H9 (cell line): Measurements from ENCODE around the gene TCP11L1. TPM values are rescaled to one million over a fixed set of nuclear protein-coding genes. Genes with fewer than 3 reads are reported as not detected.

Experiments used
- DNase-seq: peaks from one replicate; pipeline ENCODE4 v3.0.0-alpha.2; 2017
- H2AFZ ChIP-seq: one replicate; pipeline ENCODE4 v1.6.1; 2013; ENCODE audit warnings: mild to moderate bottlenecking, low read length, control low read depth, moderate library complexity
- H2AK5ac ChIP-seq: 2 replicates; pipeline ENCODE4 v1.6.1; 2013; ENCODE audit warnings: low read length, control low read depth, mixed read lengths; ENCODE audit not compliant: insufficient read length
- H2BK120ac ChIP-seq: one replicate; pipeline ENCODE4 v1.6.1; 2013; ENCODE audit warnings: low read depth, mild to moderate bottlenecking, low read length, control low read depth, inconsistent platforms; ENCODE audit not compliant: poor library complexity, severe bottlenecking
- H2BK12ac ChIP-seq: 2 replicates; pipeline ENCODE4 v1.6.1; 2013; ENCODE audit warnings: low read length, control low read depth, mixed read lengths, low read depth; ENCODE audit not compliant: insufficient read length
- H2BK15ac ChIP-seq: 2 replicates; pipeline ENCODE4 v1.6.1; 2013; ENCODE audit warnings: low read depth, low read length, control low read depth
- H2BK20ac ChIP-seq: one replicate; pipeline ENCODE4 v1.6.1; 2013; ENCODE audit warnings: low read depth, mild to moderate bottlenecking, low read length, control low read depth, inconsistent platforms; ENCODE audit not compliant: poor library complexity, severe bottlenecking
- H2BK5ac ChIP-seq: 2 replicates; pipeline ENCODE4 v1.6.1; 2013; ENCODE audit warnings: low read length, control low read depth, mixed read lengths; ENCODE audit not compliant: insufficient read length
- H3K14ac ChIP-seq: 2 replicates; pipeline ENCODE4 v1.6.1; 2013; ENCODE audit warnings: low read length, control low read depth; ENCODE audit not compliant: insufficient read depth
- H3K18ac ChIP-seq: 2 replicates; pipeline ENCODE4 v1.6.1; 2013; ENCODE audit warnings: low read depth, mild to moderate bottlenecking, mixed read lengths, low read length, control low read depth; ENCODE audit not compliant: insufficient read length
- H3K23ac ChIP-seq: 2 replicates; pipeline ENCODE4 v1.6.1; 2013; ENCODE audit warnings: low read length, control low read depth, mixed read lengths, low read depth; ENCODE audit not compliant: insufficient read length
- H3K23me2 ChIP-seq: 2 replicates; pipeline ENCODE4 v1.6.1; 2013; ENCODE audit warnings: low read depth, mild to moderate bottlenecking, mixed read lengths, low read length, control low read depth; ENCODE audit not compliant: insufficient read length, poor library complexity, severe bottlenecking
- H3K27ac ChIP-seq: 2 replicates; pipeline ENCODE4 v1.5.1; 2013; ENCODE audit warnings: low read length, control low read depth, mixed read lengths, low read depth; ENCODE audit not compliant: insufficient read length
- H3K27me3 ChIP-seq: 2 replicates; pipeline ENCODE4 v1.6.1; 2013; ENCODE audit warnings: low read length, control low read depth, inconsistent platforms; ENCODE audit not compliant: insufficient read depth
- H3K4ac ChIP-seq: 2 replicates; pipeline ENCODE4 v1.6.1; 2013; ENCODE audit warnings: low read depth, mild to moderate bottlenecking, control low read depth, inconsistent platforms, low read length, moderate library complexity
- H3K4me1 ChIP-seq: 2 replicates; pipeline ENCODE4 v1.6.1; 2013; ENCODE audit warnings: low read length, control low read depth, inconsistent platforms; ENCODE audit not compliant: insufficient read depth
- H3K4me2 ChIP-seq: 2 replicates; pipeline ENCODE4 v1.6.1; 2013; ENCODE audit warnings: low read length, control low read depth, mixed read lengths; ENCODE audit not compliant: insufficient read length, insufficient read depth
- H3K56ac ChIP-seq: 2 replicates; pipeline ENCODE4 v1.6.1; 2013; ENCODE audit warnings: low read depth, mild to moderate bottlenecking, mixed read lengths, low read length, control low read depth; ENCODE audit not compliant: insufficient read length
- H3K79me1 ChIP-seq: 2 replicates; pipeline ENCODE4 v1.6.1; 2013; ENCODE audit warnings: low read depth, mild to moderate bottlenecking, moderate library complexity, low read length, control low read depth, inconsistent platforms; ENCODE audit not compliant: insufficient read depth, poor library complexity, severe bottlenecking
- H3K79me2 ChIP-seq: 2 replicates; pipeline ENCODE4 v1.6.1; 2013; ENCODE audit warnings: low read length, control low read depth, inconsistent platforms; ENCODE audit not compliant: insufficient read depth
- H3K9ac ChIP-seq: 2 replicates; pipeline ENCODE4 v1.6.1; 2013; ENCODE audit warnings: low read length, control low read depth, mixed read lengths; ENCODE audit not compliant: insufficient read length; ENCODE audit errors: extremely low read depth
- H3K9me3 ChIP-seq: one replicate; pipeline ENCODE4 v1.6.1; 2013; ENCODE audit warnings: low read depth, low read length, inconsistent platforms; ENCODE audit not compliant: control insufficient read depth
- H3T11ph ChIP-seq: one replicate; pipeline ENCODE4 v1.6.1; 2013; ENCODE audit warnings: mild to moderate bottlenecking, low read length, control low read depth, inconsistent platforms
- H4K20me1 ChIP-seq: one replicate; pipeline ENCODE4 v1.6.1; 2013; ENCODE audit not compliant: control insufficient read depth, insufficient read length, insufficient read depth
- H4K5ac ChIP-seq: 2 replicates; pipeline ENCODE4 v1.6.1; 2013; ENCODE audit warnings: low read depth, mild to moderate bottlenecking, mixed read lengths, low read length, control low read depth; ENCODE audit not compliant: insufficient read length
- H4K8ac ChIP-seq: replicated peaks from 2 replicates; pipeline ENCODE4 v1.6.1; 2013; ENCODE audit warnings: low read length, control low read depth, mixed read lengths, low read depth; ENCODE audit not compliant: insufficient read length
- H4K91ac ChIP-seq: 2 replicates; pipeline ENCODE4 v1.6.1; 2013; ENCODE audit warnings: low read depth, mild to moderate bottlenecking, moderate library complexity, mixed read lengths, low read length, control low read depth; ENCODE audit not compliant: insufficient read length
- H3K27ac Mint-ChIP-seq, 3 experiments: 2 replicates in 2 of 3; 3 replicates in 1 of 3; pipeline ENCODE4 v1.8.0; 2020 to 2021; ENCODE audit warnings: mixed read lengths in 3 of 3, mild to moderate bottlenecking in 1 of 3, moderate library complexity in 1 of 3
- H3K27me3 Mint-ChIP-seq: 2 replicates; pipeline ENCODE4 v1.8.0; 2021; ENCODE audit warnings: low read depth, mild to moderate bottlenecking, moderate library complexity, mixed read lengths
- H3K36me3 Mint-ChIP-seq, 3 experiments: 2 replicates in 2 of 3; 3 replicates in 1 of 3; pipeline ENCODE4 v1.8.0; 2020 to 2021; ENCODE audit warnings: low read depth in 3 of 3, mixed read lengths in 3 of 3; ENCODE audit not compliant: insufficient read depth in 1 of 3
- H3K4me1 Mint-ChIP-seq, 2 experiments: 2 replicates each; pipeline ENCODE4 v1.8.0; 2020; ENCODE audit warnings: mixed read lengths in 2 of 2
- H3K4me3 Mint-ChIP-seq, 2 experiments: 2 replicates in 1 of 2; 3 replicates in 1 of 2; pipeline ENCODE4 v1.8.0; 2020 to 2021; ENCODE audit warnings: mild to moderate bottlenecking in 2 of 2, mixed read lengths in 2 of 2, moderate library complexity in 1 of 2
- H3K9me3 Mint-ChIP-seq, 2 experiments: 2 replicates in 1 of 2; 3 replicates in 1 of 2; pipeline ENCODE4 v1.8.0; 2020; ENCODE audit warnings: mild to moderate bottlenecking in 2 of 2, mixed read lengths in 2 of 2, moderate library complexity in 1 of 2
- WGBS: extraction: QIAGEN DNeasy Blood & Tissue Kit; methylation state at CpG from one replicate; pipeline ENCODE4 v1.1.7; 2013; ENCODE audit warnings: missing lambda C conversion rate, low lambda C conversion rate, mixed read lengths; ENCODE audit not compliant: insufficient read length; ENCODE audit errors: extremely low coverage; 5-methylcytosine and 5-hydroxymethylcytosine counted together
- total RNA-seq: library from RNA; stranded (reverse); gene quantifications from 2 replicates; pipeline ENCODE4 v1.2.1, GENCODE V29; 2021
- TF ChIP-seq, protein P1 (sequence below): fragments of 200-600 bp; sonication (generic); conservative IDR thresholded peaks from 3 replicates; pipeline ENCODE4 v1.8.0; 2021; ENCODE audit warnings: antibody characterized with exemption, mild to moderate bottlenecking

The TCP11L1 gene
- total RNA-seq, 1 experiment from 2014 or later: 20.3 TPM

DNA sequence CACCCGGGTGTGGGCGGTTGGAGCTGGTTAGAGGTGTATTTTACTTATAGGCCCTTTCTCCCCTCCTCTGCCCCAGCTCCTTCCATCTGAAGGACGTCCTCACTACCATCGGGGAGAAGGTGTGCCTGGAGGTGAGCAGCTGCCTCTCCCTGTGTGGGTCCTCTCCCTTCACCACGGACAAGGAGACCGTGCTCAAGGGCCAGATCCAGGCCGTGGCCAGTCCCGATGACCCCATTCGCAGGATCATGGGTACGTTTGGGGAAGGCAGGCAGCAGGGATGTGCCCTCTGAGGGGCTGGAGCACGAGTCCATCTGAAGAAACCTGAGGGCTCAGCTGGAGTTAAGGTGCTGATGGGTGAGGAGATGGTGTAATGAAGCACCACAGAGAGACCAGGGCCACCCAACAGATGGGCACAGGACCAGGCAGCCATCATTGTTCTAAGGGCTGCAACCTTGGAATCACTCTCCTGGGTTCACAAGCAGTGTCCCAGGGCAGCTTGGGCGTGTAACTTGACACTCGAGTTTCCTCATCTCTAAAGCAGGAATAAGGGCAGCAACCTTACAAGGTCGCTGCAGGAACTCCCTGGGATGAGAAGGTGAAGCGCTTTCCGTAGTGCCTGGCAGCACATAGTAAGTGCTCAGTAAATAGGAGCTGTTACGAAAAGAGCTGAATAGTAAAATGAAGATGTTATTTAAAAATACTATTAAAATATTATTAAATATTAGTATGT lies 29.4 kb downstream of the TCP11L1 start:
- Histone ChIP-seq H3K18ac (no peak overlapping the region), H3T11ph (no peak overlapping the region), H3K9me3 (no peaks in the 10 kb centered on the region), H3K27me3 (no peaks in the 10 kb centered on the region), H4K91ac (no peak overlapping the region), H2BK5ac (no peak overlapping the region), H2AK5ac (no peak overlapping the region), H2AFZ (no peak overlapping the region), H3K56ac (no peak overlapping the region), H3K27ac (no peak overlapping the region), H4K20me1 (no peaks in the 10 kb centered on the region), H3K4me2 (no peak overlapping the region), H3K14ac (no peak overlapping the region; the same call in 1 of the 2 replicates), H3K9ac (no peak overlapping the region), H3K79me1 (no peaks in the 10 kb centered on the region), H3K23me2 (no peaks in the 10 kb centered on the region), H3K4ac (no peak overlapping the region), H3K23ac (no peak overlapping the region), H2BK120ac (no peak overlapping the region), H4K8ac (no peak overlapping the region), H3K4me1 (no peaks in the 10 kb centered on the region), H2BK15ac (no peak overlapping the region), H4K5ac (no peak overlapping the region), H2BK20ac (no peak overlapping the region), H2BK12ac (no peak overlapping the region), H3K79me2 (no peaks in the 10 kb centered on the region)
- no peak overlapping the region for H3K4me3 Mint-ChIP-seq
- H3K27ac Mint-ChIP-seq: peak overlapping the region in 2 of 3 experiments; percentile 15 to 91; a peak in 3 of 7 replicates
- no CpG with 5 or more reads among the region's 17 CpGs for WGBS
- H3K9me3 Mint-ChIP-seq: no peaks in the 10 kb centered on the region
- H3K36me3 Mint-ChIP-seq: peaks cover 29 to 57% (median 54%) of the 10 kb centered on the region in 3 experiments; a peak in 6 of 7 replicates
- TF ChIP-seq, protein P1, sequence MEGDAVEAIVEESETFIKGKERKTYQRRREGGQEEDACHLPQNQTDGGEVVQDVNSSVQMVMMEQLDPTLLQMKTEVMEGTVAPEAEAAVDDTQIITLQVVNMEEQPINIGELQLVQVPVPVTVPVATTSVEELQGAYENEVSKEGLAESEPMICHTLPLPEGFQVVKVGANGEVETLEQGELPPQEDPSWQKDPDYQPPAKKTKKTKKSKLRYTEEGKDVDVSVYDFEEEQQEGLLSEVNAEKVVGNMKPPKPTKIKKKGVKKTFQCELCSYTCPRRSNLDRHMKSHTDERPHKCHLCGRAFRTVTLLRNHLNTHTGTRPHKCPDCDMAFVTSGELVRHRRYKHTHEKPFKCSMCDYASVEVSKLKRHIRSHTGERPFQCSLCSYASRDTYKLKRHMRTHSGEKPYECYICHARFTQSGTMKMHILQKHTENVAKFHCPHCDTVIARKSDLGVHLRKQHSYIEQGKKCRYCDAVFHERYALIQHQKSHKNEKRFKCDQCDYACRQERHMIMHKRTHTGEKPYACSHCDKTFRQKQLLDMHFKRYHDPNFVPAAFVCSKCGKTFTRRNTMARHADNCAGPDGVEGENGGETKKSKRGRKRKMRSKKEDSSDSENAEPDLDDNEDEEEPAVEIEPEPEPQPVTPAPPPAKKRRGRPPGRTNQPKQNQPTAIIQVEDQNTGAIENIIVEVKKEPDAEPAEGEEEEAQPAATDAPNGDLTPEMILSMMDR: no peak
- H3K4me1 Mint-ChIP-seq: peaks cover 8 to 18% of the 10 kb centered on the region in 2 experiments; a peak in 3 of 4 replicates
- H3K27me3 Mint-ChIP-seq: no peaks in the 10 kb centered on the region
- no peak for DNase-seq
